ENCODE results near the gene CHD5. TPM values are rescaled to one million over a fixed set of nuclear protein-coding genes. Genes with fewer than 3 reads are reported as not detected.

CHD5 gene
- total RNA-seq, 1 donor, result under 0.01 TPM

DNA sequence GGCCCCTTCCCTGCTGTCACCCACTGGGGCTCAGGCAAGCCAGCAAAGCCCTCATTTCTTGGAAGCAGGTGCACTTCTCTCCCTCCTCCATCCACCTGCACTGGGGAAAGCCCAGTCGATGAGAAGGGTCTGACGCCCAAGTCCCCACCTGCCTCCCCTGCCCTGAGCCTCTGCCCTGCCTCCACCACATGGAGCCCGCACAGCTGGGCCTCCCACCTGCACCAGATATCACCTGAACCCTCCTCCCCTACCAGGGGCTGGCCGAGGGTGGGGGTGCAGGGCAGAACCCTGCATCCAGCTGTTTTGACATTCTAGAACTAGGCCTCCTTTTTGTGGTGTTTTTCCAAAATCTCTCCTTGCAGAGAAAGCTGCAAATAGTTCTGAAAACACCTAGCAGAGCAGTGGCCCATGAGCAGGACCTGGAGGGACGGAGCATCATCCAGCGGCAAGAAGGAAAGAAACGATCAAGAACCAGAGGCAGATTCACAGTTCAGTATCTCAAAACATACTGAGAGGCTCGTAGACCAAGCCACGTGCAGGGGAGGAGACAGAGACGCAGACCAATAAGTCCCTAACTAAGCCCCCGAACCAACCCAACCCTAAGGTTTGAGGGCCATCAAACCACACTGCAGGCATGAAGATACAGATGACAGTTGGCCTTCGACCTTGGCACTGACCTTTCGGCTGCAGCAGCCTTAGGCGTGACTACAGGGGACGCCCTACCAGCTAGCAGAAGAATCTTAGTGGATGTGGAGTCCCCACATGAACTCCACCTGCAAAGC, 16.7 kb downstream of the CHD5 start:
- peak; percentile 91 for DNase-seq (ENCODE audit: insufficient read length, low spot score, missing footprints)
- Histone ChIP-seq H3K27ac (ENCODE audit: low read depth, low read length) (no peak overlapping the region), H3K79me2 (ENCODE audit: insufficient read depth, low read length) (no peaks in the 10 kb centered on the region), H3K27me3 (ENCODE audit: insufficient read depth, low read length) (no peaks in the 10 kb centered on the region), H2AFZ (ENCODE audit: low read length) (no peak overlapping the region), H3K9me3 (ENCODE audit: low read depth, low read length) (no peaks in the 10 kb centered on the region), H3K4me3 (ENCODE audit: insufficient read depth, low read length) (no peak overlapping the region), H3K4me1 (ENCODE audit: insufficient read depth, low read length) (no peaks in the 10 kb centered on the region), H3K36me3 (ENCODE audit: insufficient read depth, low read length) (no peaks in the 10 kb centered on the region), H3K4me2 (ENCODE audit: insufficient read depth, low read length) (no peak overlapping the region), H4K20me1 (ENCODE audit: insufficient read depth, low read length) (no peaks in the 10 kb centered on the region)
- TF ChIP-seq, protein P1, sequence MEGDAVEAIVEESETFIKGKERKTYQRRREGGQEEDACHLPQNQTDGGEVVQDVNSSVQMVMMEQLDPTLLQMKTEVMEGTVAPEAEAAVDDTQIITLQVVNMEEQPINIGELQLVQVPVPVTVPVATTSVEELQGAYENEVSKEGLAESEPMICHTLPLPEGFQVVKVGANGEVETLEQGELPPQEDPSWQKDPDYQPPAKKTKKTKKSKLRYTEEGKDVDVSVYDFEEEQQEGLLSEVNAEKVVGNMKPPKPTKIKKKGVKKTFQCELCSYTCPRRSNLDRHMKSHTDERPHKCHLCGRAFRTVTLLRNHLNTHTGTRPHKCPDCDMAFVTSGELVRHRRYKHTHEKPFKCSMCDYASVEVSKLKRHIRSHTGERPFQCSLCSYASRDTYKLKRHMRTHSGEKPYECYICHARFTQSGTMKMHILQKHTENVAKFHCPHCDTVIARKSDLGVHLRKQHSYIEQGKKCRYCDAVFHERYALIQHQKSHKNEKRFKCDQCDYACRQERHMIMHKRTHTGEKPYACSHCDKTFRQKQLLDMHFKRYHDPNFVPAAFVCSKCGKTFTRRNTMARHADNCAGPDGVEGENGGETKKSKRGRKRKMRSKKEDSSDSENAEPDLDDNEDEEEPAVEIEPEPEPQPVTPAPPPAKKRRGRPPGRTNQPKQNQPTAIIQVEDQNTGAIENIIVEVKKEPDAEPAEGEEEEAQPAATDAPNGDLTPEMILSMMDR (IDR thresholded peaks at IDR 0.05; ENCODE audit: extremely low read depth, low read depth, low read length), result no peak

DNA sequence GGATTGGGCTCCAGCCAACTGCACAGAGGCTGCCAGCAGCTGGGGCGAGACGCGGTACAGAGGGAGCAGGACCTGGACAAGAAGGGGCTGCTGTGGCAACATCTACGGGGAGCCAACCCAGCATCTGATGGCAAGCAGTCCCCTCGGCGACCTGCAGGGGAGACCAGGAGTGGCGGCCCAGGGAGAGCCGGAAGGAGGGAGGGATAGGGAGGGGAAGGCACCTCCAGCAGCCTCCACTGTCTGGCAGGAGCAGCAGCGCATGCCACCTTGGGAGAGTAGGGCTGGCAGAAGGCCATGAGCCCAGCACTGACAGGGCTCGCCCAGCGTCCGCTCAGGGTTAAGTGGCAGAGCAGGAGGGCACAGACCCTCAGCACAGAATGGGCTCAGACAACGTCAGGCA, 17.3 kb downstream of the CHD5 start:
- DNase-seq (ENCODE audit: insufficient read length, low spot score, missing footprints), result peak; percentile 86
- Histone ChIP-seq H3K27me3 (ENCODE audit: insufficient read depth, low read length) (no peaks in the 10 kb centered on the region), H3K4me2 (ENCODE audit: insufficient read depth, low read length) (no peak overlapping the region), H3K4me3 (ENCODE audit: insufficient read depth, low read length) (no peak overlapping the region), H3K36me3 (ENCODE audit: insufficient read depth, low read length) (no peaks in the 10 kb centered on the region), H3K9me3 (ENCODE audit: low read depth, low read length) (no peaks in the 10 kb centered on the region), H3K27ac (ENCODE audit: low read depth, low read length) (no peak overlapping the region), H3K79me2 (ENCODE audit: insufficient read depth, low read length) (no peaks in the 10 kb centered on the region), H2AFZ (ENCODE audit: low read length) (no peak overlapping the region), H3K4me1 (ENCODE audit: insufficient read depth, low read length) (no peaks in the 10 kb centered on the region), H4K20me1 (ENCODE audit: insufficient read depth, low read length) (no peaks in the 10 kb centered on the region)
- TF ChIP-seq, protein P1 (IDR thresholded peaks at IDR 0.05; ENCODE audit: extremely low read depth, low read depth, low read length), result no peak

DNA sequence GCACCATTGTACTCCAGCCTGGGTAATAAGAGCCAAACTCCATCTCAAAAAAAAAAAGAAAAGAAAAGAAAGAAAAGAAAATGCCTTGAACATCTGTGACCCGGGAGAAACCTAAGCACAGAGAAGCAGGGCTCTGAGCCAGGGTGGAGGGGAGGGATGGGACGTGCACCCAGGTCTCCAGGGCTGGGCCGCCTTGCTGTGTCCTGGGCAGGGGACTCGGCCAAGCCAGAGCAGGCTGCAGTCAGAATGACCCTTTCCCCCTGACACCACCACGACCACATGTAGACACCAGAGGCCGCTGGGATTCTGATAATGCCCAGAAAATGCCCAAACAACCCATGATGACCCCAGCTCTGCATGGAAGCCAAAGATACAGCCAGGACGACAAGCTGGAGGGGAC, 17.8 kb downstream of the CHD5 start:
- Histone ChIP-seq H2AFZ (ENCODE audit: low read length) (no peak overlapping the region), H3K9me3 (ENCODE audit: low read depth, low read length) (no peaks in the 10 kb centered on the region), H3K27me3 (ENCODE audit: insufficient read depth, low read length) (no peaks in the 10 kb centered on the region), H3K36me3 (ENCODE audit: insufficient read depth, low read length) (no peaks in the 10 kb centered on the region), H3K27ac (ENCODE audit: low read depth, low read length) (no peak overlapping the region), H3K4me3 (ENCODE audit: insufficient read depth, low read length) (no peak overlapping the region), H3K4me2 (ENCODE audit: insufficient read depth, low read length) (no peak overlapping the region), H3K79me2 (ENCODE audit: insufficient read depth, low read length) (no peaks in the 10 kb centered on the region), H4K20me1 (ENCODE audit: insufficient read depth, low read length) (no peaks in the 10 kb centered on the region), H3K4me1 (ENCODE audit: insufficient read depth, low read length) (no peaks in the 10 kb centered on the region)
- DNase-seq (ENCODE audit: insufficient read length, low spot score, missing footprints), result peak; percentile 61
- TF ChIP-seq, protein P1 (IDR thresholded peaks at IDR 0.05; ENCODE audit: extremely low read depth, low read depth, low read length), result no peak

DNA sequence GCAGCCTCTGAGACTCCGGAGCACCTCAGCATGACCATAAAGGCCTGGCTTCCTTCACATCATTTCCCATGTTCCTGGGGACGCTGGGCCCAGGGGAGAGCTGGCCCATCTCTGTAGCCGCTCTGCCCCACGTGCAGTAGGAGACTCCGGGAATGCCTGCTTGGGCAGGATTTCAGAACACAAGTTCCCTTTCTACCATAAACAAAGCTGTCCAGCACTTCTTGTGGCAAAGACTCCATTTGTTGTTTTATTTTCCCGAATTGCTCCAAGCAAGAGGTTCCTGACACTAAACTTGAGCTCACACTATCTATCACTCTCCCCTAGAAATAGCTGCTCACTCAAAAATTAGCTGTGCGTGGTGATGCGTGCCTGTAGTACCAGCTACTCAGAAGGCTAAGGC, 21.9 kb downstream of the CHD5 start:
- Histone ChIP-seq H3K36me3 (ENCODE audit: insufficient read depth, low read length) (no peaks in the 10 kb centered on the region), H3K4me1 (ENCODE audit: insufficient read depth, low read length) (no peaks in the 10 kb centered on the region), H3K9me3 (ENCODE audit: low read depth, low read length) (no peaks in the 10 kb centered on the region), H3K27me3 (ENCODE audit: insufficient read depth, low read length) (no peaks in the 10 kb centered on the region), H2AFZ (ENCODE audit: low read length) (no peak overlapping the region), H4K20me1 (ENCODE audit: insufficient read depth, low read length) (no peaks in the 10 kb centered on the region), H3K79me2 (ENCODE audit: insufficient read depth, low read length) (no peaks in the 10 kb centered on the region), H3K4me2 (ENCODE audit: insufficient read depth, low read length) (no peak overlapping the region), H3K4me3 (ENCODE audit: insufficient read depth, low read length) (no peak overlapping the region), H3K27ac (ENCODE audit: low read depth, low read length) (no peak overlapping the region)
- TF ChIP-seq, protein P1 (IDR thresholded peaks at IDR 0.05; ENCODE audit: extremely low read depth, low read depth, low read length), result no peak
- no peak for DNase-seq (ENCODE audit: insufficient read length, low spot score, missing footprints)

Measured in osteoblast (primary cell).